Measurements from ENCODE around the gene TSPAN4.

The TSPAN4 gene

DNA sequence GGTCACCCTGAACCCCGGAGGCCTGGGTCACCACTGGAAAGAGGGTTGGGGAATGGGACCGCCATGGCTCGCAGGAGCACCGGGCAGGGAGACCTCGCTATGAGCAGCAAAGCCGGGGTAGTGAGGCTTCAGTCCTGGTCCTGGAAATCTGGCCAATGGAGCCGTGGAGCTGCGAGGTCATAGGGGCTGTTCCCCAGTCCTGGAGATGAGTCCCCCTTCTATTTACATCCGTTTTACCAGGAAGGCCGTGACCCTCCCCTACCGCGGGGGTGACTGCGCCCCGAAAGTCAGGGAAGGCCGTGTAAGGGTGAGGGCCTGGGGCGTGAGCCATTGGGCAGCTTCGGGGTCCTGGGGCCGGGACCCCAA, 38.1 kb upstream of the TSPAN4 start:
- DNase-seq (ENCODE audit: low read depth, low spot score): no peak

DNA sequence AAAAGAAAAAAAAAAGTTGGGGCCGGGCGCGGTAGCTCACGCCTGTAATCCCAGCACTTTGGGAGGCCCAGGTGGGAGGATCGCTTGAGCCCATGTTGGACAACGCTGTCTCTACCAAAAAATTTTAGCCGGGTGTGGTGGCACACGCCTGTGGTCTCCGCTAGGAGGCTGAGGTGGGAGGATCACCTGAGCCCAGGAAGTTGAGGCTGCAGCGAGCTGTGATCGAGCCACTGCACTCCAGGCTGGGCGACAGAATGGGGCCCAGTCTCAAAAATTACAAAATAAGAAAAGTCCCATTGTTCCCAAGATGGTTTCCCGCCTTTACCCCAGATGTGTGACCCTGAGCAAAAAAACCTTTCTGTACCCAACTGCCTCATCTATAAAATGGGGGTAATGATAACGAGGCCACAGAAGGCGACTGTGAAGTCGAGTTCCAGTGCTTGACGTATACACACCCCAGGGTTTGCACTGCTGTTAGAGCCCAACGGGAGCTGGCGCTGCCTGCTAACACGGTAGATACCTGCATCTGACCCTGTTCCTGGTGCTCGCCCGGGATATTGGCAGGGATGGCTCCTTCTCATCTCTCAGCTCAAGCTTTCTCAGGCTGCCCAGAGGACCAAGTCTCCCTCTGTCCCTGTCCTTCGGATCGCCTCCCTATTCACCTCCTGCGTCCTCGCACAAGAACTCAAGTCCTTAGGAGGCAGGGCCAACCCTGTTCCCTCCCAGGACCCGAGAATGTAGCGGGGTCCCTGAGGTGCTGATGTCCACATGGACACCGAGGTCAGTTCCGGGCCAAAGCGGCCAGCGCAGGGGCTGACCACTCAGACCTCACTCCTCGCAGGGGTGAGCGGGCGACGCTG, 34.0 kb upstream of the TSPAN4 start:
- no peak for DNase-seq (ENCODE audit: low read depth, low spot score)

DNA sequence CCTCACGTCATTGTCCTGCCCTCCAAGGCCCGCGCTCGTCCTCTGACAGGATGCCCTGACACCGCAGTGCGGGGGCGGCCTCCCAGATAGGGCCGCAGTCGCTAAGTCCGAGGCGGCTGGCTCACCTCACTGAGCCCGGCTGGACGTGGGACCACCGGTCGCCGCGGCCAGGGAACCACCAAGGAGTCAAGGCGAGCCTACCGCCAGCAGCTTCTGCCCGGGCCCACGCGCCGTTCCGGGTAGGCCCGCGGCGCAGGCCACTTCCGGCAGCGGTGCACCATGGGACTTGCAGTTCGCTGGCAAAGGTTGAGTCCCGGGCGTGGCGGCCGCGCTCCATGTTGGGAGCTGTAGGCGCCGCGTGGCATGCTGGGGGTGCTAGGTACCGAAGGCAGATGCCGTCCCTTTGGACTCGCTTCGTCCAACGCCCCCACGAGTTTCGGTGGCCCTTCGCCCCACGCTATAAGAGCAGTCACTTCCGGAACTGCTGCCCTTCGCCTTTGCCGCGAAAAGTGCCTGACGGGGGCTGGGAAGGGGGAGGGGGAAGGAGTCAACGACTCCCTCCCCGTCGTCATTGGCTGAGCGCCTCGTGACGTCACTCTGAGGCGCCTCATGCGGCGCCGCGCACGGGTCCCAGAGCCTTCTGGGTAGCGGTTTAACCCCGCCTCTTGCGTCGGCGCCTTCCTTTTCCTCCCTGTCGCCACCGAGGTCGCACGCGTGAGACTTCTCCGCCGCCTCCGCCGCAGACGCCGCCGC, 33.2 kb upstream of the TSPAN4 start, which contains the start of gene RPLP2:
TSS of gene RPLP2 (plus strand) at position 681 of the 753 bp plus-strand sequence. CDS start 268 bp downstream, outside the sequence.
- DNase-seq (ENCODE audit: low read depth, low spot score): peak; percentile 98

DNA sequence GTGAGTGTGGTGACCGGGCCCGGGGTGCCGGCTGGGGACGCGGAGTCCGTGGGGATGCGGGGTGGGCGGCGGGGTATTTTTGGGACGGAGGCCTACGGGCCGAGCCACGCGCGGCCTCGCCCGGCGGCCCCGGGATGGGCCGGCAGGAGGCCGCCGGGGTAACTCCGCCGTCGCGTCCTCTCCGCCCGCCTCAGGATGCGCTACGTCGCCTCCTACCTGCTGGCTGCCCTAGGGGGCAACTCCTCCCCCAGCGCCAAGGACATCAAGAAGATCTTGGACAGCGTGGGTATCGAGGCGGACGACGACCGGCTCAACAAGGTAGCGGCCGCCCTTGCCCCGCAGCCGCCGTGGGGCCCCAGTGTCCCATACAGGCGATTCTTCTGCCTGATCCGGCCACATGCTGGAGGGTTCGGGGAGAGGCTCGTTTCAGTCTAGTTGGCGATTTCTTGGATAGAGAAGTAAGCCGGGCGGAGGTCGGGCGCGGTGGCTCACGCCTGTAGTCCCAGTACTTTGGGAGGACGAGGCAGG, 32.5 kb upstream of the TSPAN4 start:
- no peak for DNase-seq (ENCODE audit: low read depth, low spot score)

DNA sequence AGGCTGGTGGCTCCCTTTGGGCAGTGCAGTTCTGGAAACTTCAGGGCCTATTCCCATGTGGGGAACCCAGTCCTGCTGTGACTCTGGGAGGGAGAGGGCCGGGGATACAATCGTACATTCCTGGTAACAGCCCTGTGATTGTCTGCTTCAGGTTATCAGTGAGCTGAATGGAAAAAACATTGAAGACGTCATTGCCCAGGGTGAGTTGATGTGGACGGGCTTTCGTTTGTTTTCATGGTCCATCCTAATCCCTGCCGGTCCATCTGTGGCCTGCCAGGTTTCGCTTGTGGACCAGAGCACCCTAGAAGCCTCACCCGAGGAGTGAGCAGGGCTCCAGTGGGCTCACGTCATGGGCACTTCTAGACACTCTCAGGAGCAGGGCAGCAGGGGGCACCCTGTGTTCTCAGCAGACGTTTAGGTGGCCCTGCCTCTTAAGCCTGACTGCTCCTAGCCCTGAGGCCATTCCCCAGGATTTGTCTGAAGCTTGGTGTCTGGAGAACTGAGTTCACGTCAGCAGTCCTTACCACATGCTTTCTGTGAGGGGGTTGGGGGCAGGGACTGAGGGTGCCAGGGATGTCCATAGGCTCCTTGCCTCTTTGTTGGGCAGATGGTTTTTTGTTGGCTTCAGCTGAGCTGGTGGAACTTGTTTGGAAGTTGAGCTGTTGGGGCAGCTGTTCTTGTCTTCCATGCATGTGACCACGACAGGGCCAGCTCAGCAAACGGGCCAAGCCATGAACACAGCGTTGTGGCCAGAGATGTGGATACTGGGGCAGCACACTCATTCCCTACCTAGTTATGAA, 31.0 kb upstream of the TSPAN4 start:
- DNase-seq (ENCODE audit: low read depth, low spot score): peak; percentile 37

DNA sequence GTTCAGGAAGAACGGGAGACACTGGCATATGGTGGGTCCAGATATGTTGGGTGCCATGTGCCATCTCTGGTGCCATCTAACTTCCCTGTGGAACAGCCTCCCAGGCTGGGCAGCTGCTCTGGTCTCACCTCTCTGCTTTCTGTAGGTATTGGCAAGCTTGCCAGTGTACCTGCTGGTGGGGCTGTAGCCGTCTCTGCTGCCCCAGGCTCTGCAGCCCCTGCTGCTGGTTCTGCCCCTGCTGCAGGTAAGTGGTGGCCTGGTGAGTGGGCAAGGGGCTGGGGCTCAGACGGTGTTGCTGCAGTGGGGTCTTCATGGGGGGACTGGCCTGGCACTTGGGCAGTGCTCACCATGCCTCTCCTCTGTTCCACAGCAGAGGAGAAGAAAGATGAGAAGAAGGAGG, 30.3 kb upstream of the TSPAN4 start:
- DNase-seq (ENCODE audit: low read depth, low spot score): no peak

DNA sequence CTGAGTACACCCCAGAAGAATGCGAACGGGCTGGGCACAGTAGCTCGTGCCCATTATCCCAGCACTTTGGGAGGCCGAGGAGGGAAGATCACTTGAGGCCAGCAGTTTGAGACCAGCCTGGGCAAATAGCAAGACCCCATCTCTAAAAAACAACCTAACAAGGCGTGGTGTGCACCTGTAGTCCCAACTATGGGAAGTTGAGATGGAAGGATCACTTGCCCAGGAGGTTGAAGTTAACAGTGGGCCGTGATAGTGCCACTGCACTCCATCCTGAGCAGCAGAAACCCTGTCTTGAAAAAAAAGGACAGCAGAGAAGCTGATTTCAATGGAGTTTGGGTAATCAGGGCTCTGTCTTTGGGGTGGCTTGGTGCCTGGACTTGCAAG, 29.6 kb upstream of the TSPAN4 start:
- no peak for DNase-seq (ENCODE audit: low read depth, low spot score)

DNA sequence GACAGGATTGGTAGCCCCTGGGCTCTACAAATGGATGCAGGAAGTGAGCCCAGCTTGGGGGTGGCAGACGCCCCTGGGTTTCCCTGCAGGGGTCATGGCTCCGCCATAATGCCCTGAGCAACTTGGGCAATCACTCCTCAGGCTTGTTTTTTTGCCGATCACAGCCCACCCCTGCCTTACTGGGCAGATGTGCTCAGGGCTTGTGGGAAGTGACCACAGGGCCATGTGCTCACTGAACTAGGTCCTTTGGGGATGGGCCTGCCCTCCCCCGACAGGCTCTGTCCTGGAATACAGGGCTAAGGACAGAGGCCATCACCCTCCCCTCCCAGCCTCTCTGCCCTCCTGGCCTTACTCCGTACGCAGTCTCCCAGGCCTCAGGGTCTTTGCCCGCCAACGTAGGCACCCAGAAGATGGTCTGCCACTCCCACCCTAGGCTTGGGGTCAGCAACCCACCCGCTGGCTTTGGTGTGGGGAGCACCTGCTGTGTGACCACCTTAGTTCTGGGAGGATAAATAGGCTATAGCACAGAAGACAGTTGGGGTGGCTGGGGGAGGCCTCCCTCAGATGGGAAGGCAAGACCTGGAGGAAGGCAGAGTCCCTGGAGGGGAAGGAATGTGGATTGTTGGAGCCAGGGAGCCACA, 29.1 kb upstream of the TSPAN4 start:
- peak; percentile 32 for DNase-seq (ENCODE audit: low read depth, low spot score)

DNA sequence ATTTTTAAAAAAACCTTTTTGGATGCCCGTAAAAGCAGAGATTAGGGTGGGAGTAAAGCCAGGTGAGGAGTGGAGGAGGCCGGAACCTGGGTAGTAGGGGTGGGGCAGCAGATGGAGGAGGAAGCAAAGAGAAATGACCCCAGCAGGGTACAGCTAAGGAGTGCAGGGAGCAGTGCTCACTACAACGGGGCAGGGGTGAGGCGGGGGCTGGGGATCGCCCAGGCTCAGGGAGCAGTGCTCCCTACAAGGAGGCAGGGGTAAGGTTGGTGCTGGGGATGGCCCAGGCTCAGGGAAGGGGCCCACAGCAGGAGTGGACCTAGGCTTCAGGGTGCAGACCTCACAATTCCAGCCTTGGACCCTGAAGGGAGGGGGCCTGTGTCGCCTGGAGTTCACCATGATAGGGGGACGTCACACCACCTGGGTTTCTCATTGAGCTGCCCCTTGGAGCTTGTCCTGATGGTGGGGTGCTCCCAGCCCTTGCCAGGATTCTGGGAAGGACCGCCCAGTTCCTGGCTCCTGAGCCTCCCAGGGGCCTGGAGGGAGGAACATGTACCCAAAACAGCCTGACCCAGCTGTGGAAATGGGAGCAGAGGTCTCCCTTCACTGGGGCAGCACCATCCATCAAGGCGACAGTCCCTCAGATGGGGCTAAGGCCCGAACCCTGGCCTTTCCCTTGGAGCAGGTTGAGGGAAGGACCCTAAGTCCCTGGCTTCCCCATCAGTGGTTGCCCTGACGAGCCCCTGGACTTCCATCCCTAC, 26.8 kb upstream of the TSPAN4 start:
- no peak for DNase-seq (ENCODE audit: low read depth, low spot score)

DNA sequence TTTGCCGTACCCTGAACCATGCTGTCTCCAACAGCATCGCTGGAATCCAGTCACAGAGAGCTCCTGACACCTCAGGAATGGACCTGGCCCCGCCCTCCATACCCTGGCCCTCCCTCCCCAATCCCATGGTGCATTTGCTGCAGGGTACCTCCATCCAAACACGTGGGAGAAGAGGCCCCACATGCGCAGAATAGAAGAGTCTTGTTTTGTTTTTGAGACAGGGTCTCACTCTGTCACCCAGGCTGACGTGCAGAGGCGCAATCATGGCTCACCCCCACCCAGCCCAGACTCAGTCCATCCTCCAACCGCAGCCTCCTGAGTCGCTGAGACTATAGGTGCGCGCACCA, 26.2 kb upstream of the TSPAN4 start:
- peak; percentile 30 for DNase-seq (ENCODE audit: low read depth, low spot score)

DNA sequence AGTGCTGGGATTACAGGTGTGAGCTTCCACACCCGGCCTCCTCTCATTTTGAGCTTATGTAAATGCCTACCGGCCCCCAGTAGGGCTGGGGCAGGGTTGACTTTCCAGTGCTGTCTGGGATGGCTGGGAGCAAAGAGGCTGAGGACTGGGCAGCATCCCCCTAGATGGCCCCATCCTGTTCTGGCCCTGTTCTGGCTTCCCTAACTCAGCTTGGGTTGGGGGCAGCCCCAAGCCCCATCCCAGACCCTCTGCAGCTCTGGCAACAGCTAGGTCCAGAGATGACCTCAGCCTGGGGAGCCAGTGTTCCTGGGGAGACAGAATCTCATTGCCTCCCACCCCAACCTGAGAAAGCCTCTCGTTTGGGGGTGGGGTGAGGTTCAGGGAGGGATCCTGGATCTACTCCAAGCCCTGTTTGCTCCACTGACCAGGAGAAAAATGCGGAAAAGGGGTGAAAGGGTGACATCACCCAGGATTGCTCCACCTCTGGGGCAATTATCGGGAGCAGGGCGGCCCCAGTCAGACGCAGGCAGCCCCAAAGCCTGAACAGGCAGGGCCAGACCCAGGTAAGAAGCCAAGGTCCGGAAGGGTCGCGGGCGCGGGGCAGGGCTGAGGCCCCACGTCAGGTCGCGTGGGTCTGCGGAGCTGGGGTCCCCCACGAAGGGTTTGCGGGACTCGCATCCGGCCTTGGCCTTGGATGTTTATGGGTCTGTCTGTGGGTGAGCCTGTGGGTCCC, 24.1 kb upstream of the TSPAN4 start, which contains the start of gene PNPLA2:
TSS of gene PNPLA2 (plus strand) at position 519 of the 733 bp plus-strand sequence. CDS start 805 bp downstream, outside the sequence.
- no peak for DNase-seq (ENCODE audit: low read depth, low spot score)

DNA sequence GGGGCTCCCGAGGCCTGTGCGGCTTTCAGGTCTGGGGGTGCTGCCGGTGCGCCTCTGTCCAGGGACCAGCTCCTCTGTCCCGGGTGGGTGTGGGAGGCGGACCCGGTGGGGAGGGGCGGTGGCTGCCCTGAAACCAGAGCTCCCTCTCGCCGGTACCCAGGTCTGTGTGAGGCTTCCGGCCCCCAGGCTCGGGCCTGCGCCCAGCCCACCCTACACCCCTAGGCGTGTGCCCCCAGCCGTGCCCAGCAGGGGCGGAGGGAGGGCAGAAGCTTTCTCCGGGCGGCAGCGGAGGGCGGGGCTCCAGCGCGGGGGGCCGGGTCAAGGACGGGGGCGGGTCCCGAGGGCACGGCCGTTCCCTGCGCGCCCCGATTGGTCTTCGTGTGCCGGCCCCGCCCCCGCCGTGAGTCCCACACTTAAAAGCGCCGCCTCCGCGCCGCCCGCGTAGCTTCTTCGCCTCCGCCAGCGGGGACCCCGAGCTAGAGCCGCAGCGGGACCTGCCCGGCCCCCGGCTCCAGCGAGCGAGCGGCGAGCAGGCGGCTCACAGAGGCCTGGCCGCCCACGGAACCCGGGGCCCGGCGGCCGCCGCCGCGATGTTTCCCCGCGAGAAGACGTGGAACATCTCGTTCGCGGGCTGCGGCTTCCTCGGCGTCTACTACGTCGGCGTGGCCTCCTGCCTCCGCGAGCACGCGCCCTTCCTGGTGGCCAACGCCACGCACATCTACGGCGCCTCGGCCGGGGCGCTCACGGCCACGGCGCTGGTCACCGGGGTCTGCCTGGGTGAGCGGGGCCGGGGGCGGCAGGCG, 23.3 kb upstream of the TSPAN4 start:
- peak; percentile 83 for DNase-seq (ENCODE audit: low read depth, low spot score)

DNA sequence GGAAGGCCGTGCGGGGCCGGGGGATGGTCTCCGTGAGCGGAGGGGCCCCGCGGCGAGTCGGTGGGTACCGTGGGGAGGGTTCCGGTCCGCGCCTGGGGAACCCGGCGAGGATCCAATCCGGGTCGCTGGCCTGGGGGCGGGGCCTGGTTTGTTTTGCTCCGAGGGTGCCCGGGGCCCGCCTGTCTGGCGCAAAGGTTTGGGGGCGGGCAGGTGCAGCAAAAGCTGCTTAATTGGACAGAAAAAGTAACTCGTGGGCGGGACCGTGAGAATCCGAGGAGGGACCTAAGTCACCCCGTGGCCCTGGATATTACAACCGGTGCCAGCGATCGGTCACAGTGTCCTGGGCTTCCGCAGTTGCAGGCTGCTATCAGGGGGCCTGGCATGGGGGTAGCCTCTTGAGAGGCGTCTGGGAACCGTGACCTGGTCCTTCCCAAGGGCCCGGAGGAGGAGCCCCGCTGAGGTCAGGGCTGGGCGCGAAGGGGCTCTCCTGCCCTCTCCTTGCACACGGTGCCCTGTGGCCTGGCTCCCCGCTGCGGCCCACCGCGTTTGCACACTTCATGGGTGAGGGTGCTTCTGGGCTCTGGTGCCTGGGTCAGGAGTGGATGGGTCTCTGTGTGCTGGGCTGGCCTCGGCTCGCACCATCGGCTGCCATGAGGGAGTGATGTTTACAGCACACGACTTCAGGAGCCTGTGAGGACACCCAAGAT, 22.6 kb upstream of the TSPAN4 start:
- peak; percentile 59 for DNase-seq (ENCODE audit: low read depth, low spot score)

DNA sequence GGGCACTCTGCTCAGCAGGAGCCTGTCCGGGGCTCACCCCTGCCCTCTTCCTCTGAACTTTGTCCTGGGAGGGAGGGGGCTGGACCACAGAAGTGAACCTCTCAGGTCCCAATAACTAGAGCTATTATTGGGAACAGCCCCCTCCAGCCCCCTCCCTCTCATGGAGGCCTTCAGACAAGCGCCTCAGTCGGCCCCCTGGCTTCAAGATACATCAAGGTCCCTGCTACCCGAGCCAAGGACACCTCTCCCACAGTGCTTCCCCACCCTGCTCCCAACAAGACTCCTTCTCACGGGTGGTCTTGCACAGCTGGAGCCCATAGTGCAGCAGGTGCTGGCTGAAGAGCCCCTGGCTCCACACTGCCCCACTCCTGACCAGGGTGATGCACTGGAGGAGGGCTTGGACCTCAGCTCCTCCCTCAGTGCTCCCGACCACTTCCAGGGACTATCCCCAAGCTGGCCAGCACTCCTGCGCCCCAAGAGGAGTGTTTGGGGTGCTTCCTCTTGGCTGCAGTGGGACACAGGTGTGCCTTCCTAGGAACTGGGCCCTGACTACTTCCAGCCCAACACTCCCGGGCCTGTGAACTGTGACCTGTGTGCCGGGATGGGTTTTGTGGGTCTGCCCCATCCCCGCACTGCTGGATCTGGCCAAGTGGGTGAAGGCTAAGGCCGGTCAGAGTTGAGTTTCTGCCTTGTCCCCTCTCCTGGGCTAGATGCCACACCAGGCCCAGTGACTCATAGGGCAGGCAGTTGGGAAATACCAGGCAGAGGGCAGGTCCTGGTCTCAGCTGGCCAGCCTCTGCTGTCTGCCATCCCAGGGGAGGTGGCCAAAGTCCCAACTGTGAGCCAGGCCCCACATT, 21.8 kb upstream of the TSPAN4 start:
- no peak for DNase-seq (ENCODE audit: low read depth, low spot score)

DNA sequence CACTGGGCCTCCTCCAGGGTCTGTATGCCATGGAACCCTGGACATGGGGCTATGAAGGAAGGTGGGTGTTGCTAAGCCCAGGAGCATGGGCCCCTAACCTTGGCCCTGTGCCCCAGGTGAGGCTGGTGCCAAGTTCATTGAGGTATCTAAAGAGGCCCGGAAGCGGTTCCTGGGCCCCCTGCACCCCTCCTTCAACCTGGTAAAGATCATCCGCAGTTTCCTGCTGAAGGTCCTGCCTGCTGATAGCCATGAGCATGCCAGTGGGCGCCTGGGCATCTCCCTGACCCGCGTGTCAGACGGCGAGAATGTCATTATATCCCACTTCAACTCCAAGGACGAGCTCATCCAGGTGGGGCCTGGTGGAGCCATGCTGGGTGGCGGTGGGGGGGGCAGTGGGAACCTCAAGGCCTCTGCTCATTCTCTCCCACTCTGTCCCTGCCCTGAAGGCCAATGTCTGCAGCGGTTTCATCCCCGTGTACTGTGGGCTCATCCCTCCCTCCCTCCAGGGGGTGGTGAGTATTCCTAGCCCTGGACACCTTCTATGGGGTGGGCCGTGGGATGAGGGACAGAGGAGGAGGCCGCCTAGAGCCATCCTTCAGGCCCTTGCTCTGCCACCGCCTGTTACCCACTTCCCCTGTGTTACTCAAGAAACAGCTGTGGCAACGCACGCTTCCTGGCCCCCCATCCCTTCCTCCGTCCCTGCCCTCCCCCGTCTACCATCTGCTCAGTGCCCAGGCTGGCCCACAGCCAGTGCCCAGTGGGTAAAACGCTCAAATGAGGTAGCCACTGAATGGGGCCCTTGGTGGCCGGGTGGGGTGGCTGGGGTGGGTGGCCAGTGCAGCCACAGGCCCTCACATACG, 20.9 kb upstream of the TSPAN4 start:
- DNase-seq (ENCODE audit: low read depth, low spot score): no peak

Data from ELF-1 (cell line).